SK-N-SH (cell line): ENCODE results near the gene DOHH. TPM values are rescaled to one million over a fixed set of nuclear protein-coding genes. Genes with fewer than 3 reads are reported as not detected.
"Not testable (repeated sequence)": the region's sequence is repeated elsewhere in the genome, so short reads cannot be mapped to it uniquely, and the experiment has no call there.

Experiments
- CTCF ChIA-PET: fragments of 300-600, 350-600 bp; formaldehyde crosslinking; extraction: SDS; loops from one replicate; lab custom pipeline; 2021; lab: Yijun Ruan, JAX
- POLR2A ChIA-PET: fragments of 350-600 bp; sonication (Branson Sonifier 250); formaldehyde crosslinking; extraction: SDS; loops from one replicate; lab custom pipeline; 2020; ENCODE audit warnings: antibody characterized with exemption, inconsistent platforms; lab: Yijun Ruan, JAX
- DNase-seq: peaks from one replicate; pipeline ENCODE4 v3.0.0; 2012
- H2AFZ ChIP-seq: fragments of 200-600 bp; sonication (generic); 2 replicates; pipeline ENCODE4 v1.8.1; 2016; ENCODE audit warnings: antibody characterized with exemption, mild to moderate bottlenecking, low read depth
- H3F3A ChIP-seq: fragments of 200-600 bp; sonication (generic); replicated peaks from 2 replicates; pipeline ENCODE3; 2016; ENCODE audit warnings: antibody characterized with exemption, mild to moderate bottlenecking; ENCODE audit not compliant: insufficient read depth
- H3K27ac ChIP-seq, 2 experiments: fragments of 200-500 bp in 1 of 2; fragments of 200-600 bp in 1 of 2; sonication (Bioruptor generic) in 1 of 2; sonication (generic), shearing (Covaris generic) in 1 of 2; 2 replicates each; pipeline versions ENCODE4 v1.5.1 to v1.6.1; 2014 to 2016; ENCODE audit warnings: low read depth in 2 of 2, inconsistent platforms in 1 of 2, low read length in 1 of 2, mild to moderate bottlenecking in 1 of 2, mixed read lengths in 1 of 2
- H3K27me3 ChIP-seq: fragments of 200-600 bp; sonication (generic), shearing (Covaris generic); 2 replicates; pipeline ENCODE4 v1.6.1; 2016; ENCODE audit warnings: mixed run types; ENCODE audit not compliant: insufficient read depth
- H3K36me3 ChIP-seq, 2 experiments: fragments of 200-500 bp in 1 of 2; fragments of 200-600 bp in 1 of 2; sonication (Bioruptor generic) in 1 of 2; sonication (generic) in 1 of 2; replicated peaks in 1 of 2; 2 replicates each; pipeline versions ENCODE3 to v1.5.1; 2014 to 2016; ENCODE audit warnings: low read length in 1 of 2, mild to moderate bottlenecking in 1 of 2; ENCODE audit not compliant: insufficient read depth in 2 of 2, control insufficient read depth in 1 of 2
- H3K4me1 ChIP-seq, 2 experiments: fragments of 200-500 bp in 1 of 2; fragments of 200-600 bp in 1 of 2; sonication (Bioruptor generic) in 1 of 2; sonication (generic), shearing (Covaris generic) in 1 of 2; 2 replicates each; pipeline versions ENCODE4 v1.5.1 to v1.6.1; 2014 to 2016; ENCODE audit warnings: low read depth in 1 of 2, low read length in 1 of 2, mixed run types in 1 of 2; ENCODE audit not compliant: insufficient read depth in 2 of 2, control insufficient read depth in 1 of 2
- H3K4me2 ChIP-seq: fragments of 200-600 bp; sonication (generic), shearing (Covaris generic); 2 replicates; pipeline ENCODE4 v1.6.1; 2017; ENCODE audit warnings: mixed run types
- H3K4me3 ChIP-seq, 2 experiments: fragments of 200-500 bp in 1 of 2; fragments of 200-600 bp in 1 of 2; sonication (Bioruptor generic) in 1 of 2; sonication (generic), shearing (Covaris generic) in 1 of 2; 2 replicates each; pipeline versions ENCODE4 v1.5.1 to v1.8.1; 2014 to 2016; ENCODE audit warnings: low read depth in 2 of 2, inconsistent platforms in 1 of 2, low read length in 1 of 2, mild to moderate bottlenecking in 1 of 2, mixed read lengths in 1 of 2, moderate library complexity in 1 of 2
- H3K79me2 ChIP-seq: fragments of 200-600 bp; sonication (generic); 2 replicates; pipeline ENCODE4 v1.8.1; 2017; ENCODE audit warnings: mild to moderate bottlenecking; ENCODE audit not compliant: insufficient read depth
- H3K9ac ChIP-seq: fragments of 200-600 bp; sonication (generic); 2 replicates; pipeline ENCODE4 v1.6.1; 2017; ENCODE audit warnings: mixed run types
- H3K9me2 ChIP-seq: fragments of 200-600 bp; sonication (generic); 2 replicates; pipeline ENCODE4 v1.6.1; 2017; ENCODE audit warnings: mixed run types
- H3K9me3 ChIP-seq: fragments of 200-600 bp; sonication (generic); 2 replicates; pipeline ENCODE4 v1.6.1; 2017; ENCODE audit warnings: mixed run types, mild to moderate bottlenecking, moderate library complexity
- H4K20me1 ChIP-seq: fragments of 200-600 bp; sonication (generic); 2 replicates; pipeline ENCODE4 v1.6.1; 2017; ENCODE audit warnings: mild to moderate bottlenecking, mixed run types; ENCODE audit not compliant: insufficient read depth
- CHD2 ChIP-seq: fragments of 150-350 bp; IDR thresholded peaks from 2 replicates; pipeline ENCODE4 v1.6.1; 2018; ENCODE audit warnings: low read length; ENCODE audit not compliant: partially characterized antibody
- JUND ChIP-seq: IDR thresholded peaks from 2 replicates; pipeline ENCODE4 v1.4.0; 2012
- POLR2AphosphoS5 ChIP-seq: IDR thresholded peaks from 2 replicates; pipeline ENCODE4 v1.6.1; 2012; ENCODE audit warnings: low read depth, low read length
- TAF1 ChIP-seq: IDR thresholded peaks from 2 replicates; pipeline ENCODE4 v1.6.1; 2012; ENCODE audit warnings: low read depth, mild to moderate bottlenecking, low read length, moderate library complexity, borderline replicate concordance
- TEAD4 ChIP-seq: IDR thresholded peaks from 2 replicates; pipeline ENCODE4 v1.4.0; 2012; ENCODE audit warnings: mild to moderate bottlenecking, borderline replicate concordance; ENCODE audit not compliant: insufficient read depth
- WGBS: methylation state at CpG from one replicate; pipeline ENCODE4 v1.1.6; 2017; ENCODE audit warnings: low lambda C conversion rate; 5-methylcytosine and 5-hydroxymethylcytosine counted together
- polyA plus RNA-seq, 3 experiments: library from polyadenylated mRNA; depleted of rRNA; stranded (reverse); fragments of >200 nt; gene quantifications; 2 replicates each; pipeline ENCODE4 v1.2.3, GENCODE V29; 2012
- TF ChIP-seq, protein P1 (sequence below): fragments of 200-600 bp; sonication (generic); IDR thresholded peaks from 2 replicates; pipeline ENCODE4 v1.6.1; 2017; ENCODE audit warnings: antibody characterized with exemption, mild to moderate bottlenecking, moderate library complexity
- TF ChIP-seq, protein P2 (sequence below): IDR thresholded peaks from 2 replicates; pipeline ENCODE4 v1.4.0; 2012; ENCODE audit warnings: low read depth, borderline replicate concordance
- TF ChIP-seq, protein P3 (sequence below): IDR thresholded peaks from 2 replicates; pipeline ENCODE4 v1.4.0; 2012; ENCODE audit warnings: low read depth
- TF ChIP-seq, protein P4 (sequence below): IDR thresholded peaks from 2 replicates; pipeline ENCODE4; 2012
- TF ChIP-seq, protein P5 (sequence below): IDR thresholded peaks from 2 replicates; pipeline ENCODE4 v1.4.0; 2012; ENCODE audit warnings: low read depth, borderline replicate concordance

Gene DOHH
- polyA plus RNA-seq, 1 of the 3 experiments (the other 2 are of a cell fraction): 14.3 TPM

DNA sequence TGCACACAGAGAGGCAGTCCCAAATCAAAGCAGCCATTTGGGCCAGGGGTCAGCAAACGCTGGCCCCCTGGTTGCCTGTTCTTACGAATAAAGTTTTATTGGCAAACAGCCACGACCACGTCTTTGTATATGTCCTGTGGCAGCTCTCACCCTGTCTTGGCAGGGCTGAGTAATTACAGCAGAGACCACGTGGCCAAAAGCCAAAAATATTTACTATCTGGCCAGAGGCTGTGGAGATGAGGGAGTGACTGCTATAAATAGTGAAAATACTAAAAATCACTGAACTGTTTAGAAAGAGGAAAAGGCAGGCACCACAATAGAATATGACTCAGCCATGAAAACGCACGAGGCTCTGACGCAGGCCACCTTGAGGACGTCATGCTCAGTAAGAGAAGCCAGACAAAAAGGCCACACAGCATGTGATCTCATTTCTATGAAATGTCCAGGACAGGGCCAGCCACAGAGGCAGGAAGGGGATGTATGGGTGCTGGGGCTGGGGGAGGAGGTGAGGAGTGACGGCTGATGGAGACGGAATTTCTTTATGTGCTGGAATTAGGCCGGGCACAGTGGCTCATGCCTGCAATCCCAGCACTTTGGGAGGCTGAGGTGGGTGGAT is 49.6 kb downstream of the DOHH start (continued):
- TF ChIP-seq, protein P1, sequence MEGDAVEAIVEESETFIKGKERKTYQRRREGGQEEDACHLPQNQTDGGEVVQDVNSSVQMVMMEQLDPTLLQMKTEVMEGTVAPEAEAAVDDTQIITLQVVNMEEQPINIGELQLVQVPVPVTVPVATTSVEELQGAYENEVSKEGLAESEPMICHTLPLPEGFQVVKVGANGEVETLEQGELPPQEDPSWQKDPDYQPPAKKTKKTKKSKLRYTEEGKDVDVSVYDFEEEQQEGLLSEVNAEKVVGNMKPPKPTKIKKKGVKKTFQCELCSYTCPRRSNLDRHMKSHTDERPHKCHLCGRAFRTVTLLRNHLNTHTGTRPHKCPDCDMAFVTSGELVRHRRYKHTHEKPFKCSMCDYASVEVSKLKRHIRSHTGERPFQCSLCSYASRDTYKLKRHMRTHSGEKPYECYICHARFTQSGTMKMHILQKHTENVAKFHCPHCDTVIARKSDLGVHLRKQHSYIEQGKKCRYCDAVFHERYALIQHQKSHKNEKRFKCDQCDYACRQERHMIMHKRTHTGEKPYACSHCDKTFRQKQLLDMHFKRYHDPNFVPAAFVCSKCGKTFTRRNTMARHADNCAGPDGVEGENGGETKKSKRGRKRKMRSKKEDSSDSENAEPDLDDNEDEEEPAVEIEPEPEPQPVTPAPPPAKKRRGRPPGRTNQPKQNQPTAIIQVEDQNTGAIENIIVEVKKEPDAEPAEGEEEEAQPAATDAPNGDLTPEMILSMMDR: no peak
- TF ChIP-seq, protein P2, sequence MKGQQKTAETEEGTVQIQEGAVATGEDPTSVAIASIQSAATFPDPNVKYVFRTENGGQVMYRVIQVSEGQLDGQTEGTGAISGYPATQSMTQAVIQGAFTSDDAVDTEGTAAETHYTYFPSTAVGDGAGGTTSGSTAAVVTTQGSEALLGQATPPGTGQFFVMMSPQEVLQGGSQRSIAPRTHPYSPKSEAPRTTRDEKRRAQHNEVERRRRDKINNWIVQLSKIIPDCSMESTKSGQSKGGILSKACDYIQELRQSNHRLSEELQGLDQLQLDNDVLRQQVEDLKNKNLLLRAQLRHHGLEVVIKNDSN: peak; percentile 81; the same call in 1 of the 2 replicates
- TF ChIP-seq JUND: peak; percentile 64; the same call in 1 of the 2 replicates
- TF ChIP-seq POLR2AphosphoS5: peak; percentile 15; the same call in 1 of the 2 replicates
- no peak for TF ChIP-seq TAF1
- TF ChIP-seq CHD2: no peak
- 0 out of 2 replicates have a peak, but pooled peaks have one; percentile 38 for TF ChIP-seq TEAD4
- TF ChIP-seq, protein P3, sequence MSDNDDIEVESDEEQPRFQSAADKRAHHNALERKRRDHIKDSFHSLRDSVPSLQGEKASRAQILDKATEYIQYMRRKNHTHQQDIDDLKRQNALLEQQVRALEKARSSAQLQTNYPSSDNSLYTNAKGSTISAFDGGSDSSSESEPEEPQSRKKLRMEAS: peak; percentile 92
- TF ChIP-seq, protein P4, sequence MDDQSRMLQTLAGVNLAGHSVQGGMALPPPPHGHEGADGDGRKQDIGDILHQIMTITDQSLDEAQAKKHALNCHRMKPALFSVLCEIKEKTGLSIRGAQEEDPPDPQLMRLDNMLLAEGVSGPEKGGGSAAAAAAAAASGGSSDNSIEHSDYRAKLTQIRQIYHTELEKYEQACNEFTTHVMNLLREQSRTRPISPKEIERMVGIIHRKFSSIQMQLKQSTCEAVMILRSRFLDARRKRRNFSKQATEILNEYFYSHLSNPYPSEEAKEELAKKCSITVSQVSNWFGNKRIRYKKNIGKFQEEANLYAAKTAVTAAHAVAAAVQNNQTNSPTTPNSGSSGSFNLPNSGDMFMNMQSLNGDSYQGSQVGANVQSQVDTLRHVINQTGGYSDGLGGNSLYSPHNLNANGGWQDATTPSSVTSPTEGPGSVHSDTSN: peak; percentile 75
- TF ChIP-seq, all 33 proteins: peak for 12

DNA sequence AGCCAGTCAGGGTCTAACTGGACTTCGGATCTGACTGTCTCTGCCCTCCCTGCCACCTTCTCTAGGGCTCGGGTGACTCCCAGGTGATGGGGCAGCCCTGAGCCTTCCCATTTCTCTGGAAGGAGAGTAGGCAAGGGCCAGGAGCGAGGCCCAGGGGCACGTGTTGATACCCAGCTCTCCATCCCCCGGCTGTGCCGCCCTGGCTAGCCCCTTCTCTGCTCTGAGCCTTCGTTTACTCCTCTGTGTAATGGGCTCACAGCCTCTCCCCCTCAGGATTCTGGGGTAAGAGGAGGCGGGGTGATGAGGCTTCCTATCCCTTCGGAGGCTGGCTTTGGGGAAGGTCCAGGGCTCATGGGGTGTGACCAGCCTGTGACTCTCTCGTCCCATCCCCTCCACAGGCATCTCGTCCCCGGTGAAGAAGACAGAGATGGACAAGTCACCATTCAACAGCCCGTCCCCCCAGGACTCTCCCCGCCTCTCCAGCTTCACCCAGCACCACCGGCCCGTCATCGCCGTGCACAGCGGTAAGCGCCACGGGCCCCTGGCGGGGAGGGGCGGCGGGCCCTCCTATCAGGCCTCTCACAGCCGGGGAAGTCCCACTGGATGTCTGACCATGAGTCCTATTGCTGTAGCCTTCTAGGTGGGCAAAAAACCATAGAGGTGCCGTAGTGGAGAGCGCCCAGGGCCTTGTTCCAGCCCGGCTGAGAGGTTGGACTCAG is 51.7 kb downstream of the DOHH start:
- WGBS: 99% methylated on average over 13 of the region's 28 CpGs
- Histone ChIP-seq H3K27ac (peak overlapping the region in 1 of 2 experiments; percentile 97; a peak in 2 of 4 replicates), H3K9me2 (no peaks in the 10 kb centered on the region), H3K9me3 (no peaks in the 10 kb centered on the region), H4K20me1 (peaks cover 28% of the 10 kb centered on the region), H3K79me2 (peaks cover 12% of the 10 kb centered on the region; the same call in 1 of the 2 replicates), H3K4me2 (no peak overlapping the region), H2AFZ (no peak overlapping the region), H3K4me1 (peaks cover 0 to 13% of the 10 kb centered on the region in 2 experiments; a peak in 1 of 4 replicates), H3F3A (peaks cover 27% of the 10 kb centered on the region), H3K9ac (no peak overlapping the region), H3K4me3 (no peak overlapping the region), H3K36me3 (peaks cover 19 to 42% of the 10 kb centered on the region in 2 experiments), H3K27me3 (no peaks in the 10 kb centered on the region)
- no peak for DNase-seq
- ChIA-PET POLR2A (no interaction called here), CTCF (interaction anchor here (0.7 to 2.0 kb wide), 2 partner anchors 10 to 23 kb away, joined by 3 to 10 read pairs; no protein-coding TSS in a partner anchor)
- TF ChIP-seq, protein P4: no peak
- TF ChIP-seq, protein P5, sequence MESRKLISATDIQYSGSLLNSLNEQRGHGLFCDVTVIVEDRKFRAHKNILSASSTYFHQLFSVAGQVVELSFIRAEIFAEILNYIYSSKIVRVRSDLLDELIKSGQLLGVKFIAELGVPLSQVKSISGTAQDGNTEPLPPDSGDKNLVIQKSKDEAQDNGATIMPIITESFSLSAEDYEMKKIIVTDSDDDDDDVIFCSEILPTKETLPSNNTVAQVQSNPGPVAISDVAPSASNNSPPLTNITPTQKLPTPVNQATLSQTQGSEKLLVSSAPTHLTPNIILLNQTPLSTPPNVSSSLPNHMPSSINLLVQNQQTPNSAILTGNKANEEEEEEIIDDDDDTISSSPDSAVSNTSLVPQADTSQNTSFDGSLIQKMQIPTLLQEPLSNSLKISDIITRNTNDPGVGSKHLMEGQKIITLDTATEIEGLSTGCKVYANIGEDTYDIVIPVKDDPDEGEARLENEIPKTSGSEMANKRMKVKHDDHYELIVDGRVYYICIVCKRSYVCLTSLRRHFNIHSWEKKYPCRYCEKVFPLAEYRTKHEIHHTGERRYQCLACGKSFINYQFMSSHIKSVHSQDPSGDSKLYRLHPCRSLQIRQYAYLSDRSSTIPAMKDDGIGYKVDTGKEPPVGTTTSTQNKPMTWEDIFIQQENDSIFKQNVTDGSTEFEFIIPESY: no peak

DNA sequence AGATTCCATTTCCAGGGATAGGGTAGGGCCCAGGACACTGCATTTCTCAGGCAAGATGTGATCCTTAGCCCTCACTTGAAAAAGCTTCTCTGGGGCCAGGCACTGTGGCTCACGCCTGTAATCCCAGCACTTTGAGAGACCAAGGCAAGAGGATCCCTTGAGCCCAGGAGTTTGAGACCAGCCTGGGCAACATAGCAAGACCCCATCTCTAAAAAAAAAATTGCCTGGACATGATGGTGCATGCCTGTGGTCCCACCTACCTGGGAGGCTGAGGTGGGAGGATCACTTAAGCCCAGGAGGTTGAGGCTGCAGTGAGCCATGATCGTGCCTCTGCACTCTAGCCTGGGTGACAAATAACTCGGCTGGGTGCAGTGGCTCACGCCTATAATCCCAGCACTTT is 53.8 kb downstream of the DOHH start:
- POLR2A ChIA-PET: interaction anchor here (1.7 kb wide), 1 partner anchor 12 kb away, joined by 5 read pairs; no protein-coding TSS in a partner anchor
- Histone ChIP-seq H4K20me1 (peaks cover 32% of the 10 kb centered on the region), H3F3A (peaks cover 30% of the 10 kb centered on the region), H3K4me1 (peaks cover 0 to 31% of the 10 kb centered on the region in 2 experiments; a peak in 1 of 4 replicates), H3K79me2 (peaks cover 11% of the 10 kb centered on the region; the same call in 1 of the 2 replicates), H3K36me3 (peaks cover 10 to 30% of the 10 kb centered on the region in 2 experiments)
- not testable (repeated sequence) for H3K27ac ChIP-seq, H3K9me3 ChIP-seq, H2AFZ ChIP-seq, H3K9me2 ChIP-seq, H3K9ac ChIP-seq, H3K4me3 ChIP-seq, H3K27me3 ChIP-seq, H3K4me2 ChIP-seq, DNase-seq
- CTCF ChIA-PET: interaction anchor here (0.6 kb wide), 1 partner anchor 17 kb away, joined by 3 read pairs; no protein-coding TSS in a partner anchor
- WGBS: 97% methylated on average over 4 of the region's 4 CpGs
